WI38 (cell line): Measurements from ENCODE around the gene RTTN.

Experiments used
- H3K4me3 ChIP-seq: 2 replicates; pipeline ENCODE4 v1.5.1; 2011; ENCODE audit warnings: low read depth, mild to moderate bottlenecking, control low read depth, low read length
- CTCF ChIP-seq: IDR thresholded peaks from 2 replicates; pipeline ENCODE4 v1.5.1; 2012; ENCODE audit warnings: low read depth, mild to moderate bottlenecking, control low read depth, low read length

Gene RTTN

GRCh38 chr18:70169747-70170146, 35.7 kb downstream of the RTTN start:
- no peak for TF ChIP-seq CTCF
- no peak overlapping the region for H3K4me3 ChIP-seq

DNA sequence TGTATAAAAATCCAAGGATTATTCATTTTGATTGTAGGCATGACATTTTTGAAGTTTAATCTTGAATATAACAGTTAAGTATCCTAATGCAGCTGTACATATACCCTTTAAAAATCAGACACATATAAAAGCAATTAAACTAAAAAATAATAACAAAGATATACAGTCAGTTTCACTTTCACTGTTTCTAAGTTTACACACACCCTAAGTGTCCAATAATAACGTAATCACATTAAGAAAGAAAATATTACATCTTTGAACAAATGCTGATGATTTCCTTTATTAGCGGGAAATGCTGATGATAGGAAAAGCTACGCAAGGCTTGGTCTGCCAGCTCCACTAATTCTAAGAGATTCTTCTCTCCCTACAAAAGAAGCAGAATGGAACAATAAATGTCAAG, 38.8 kb downstream of the RTTN start:
- no peak for TF ChIP-seq CTCF
- peak overlapping the region; percentile 36 for H3K4me3 ChIP-seq

- TF ChIP-seq CTCF, result no peak
- H3K4me3 ChIP-seq, result no peak overlapping the region
These were observed 39.6 kb downstream of the RTTN start for GRCh38 chr18:70165936-70166335.

DNA sequence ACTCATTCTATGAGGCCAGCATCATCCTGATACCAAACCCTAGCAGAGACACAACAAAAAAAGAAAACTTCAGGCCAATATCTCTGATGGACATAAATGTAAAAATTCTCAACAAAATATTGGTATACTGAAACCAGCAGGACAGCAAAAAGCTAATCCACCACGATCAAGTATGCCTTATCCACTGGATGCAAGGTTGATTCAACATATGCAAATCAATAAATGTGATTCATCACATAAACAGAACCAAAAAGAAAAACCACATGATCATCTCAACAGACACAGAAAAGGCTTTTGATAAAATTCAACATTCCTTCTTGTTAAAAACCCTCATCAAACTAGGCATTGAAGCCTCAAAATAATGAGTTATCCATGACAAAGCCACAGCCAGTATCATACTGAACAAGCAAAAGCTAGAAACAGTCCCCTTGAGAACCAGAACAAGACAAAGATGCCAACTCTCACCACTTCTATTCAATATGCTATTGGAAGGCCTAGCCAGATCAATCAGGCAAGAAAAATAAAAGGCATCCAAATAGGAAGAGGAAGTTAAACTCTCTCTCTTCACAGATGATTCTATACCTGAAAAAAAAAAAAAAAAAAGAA, 45.3 kb downstream of the RTTN start:
- H3K4me3 ChIP-seq, result no peak overlapping the region

GRCh38 chr18:70158992-70159717, 46.3 kb downstream of the RTTN start:
- H3K4me3 ChIP-seq, result no peak overlapping the region
- no peak for TF ChIP-seq CTCF

More for the DNA sequence above, 45.3 kb downstream of the RTTN start:
- no peak for TF ChIP-seq CTCF

GRCh38 chr18:70156886-70157285, 48.6 kb downstream of the RTTN start:
- TF ChIP-seq CTCF, result no peak
- no peak overlapping the region for H3K4me3 ChIP-seq

DNA sequence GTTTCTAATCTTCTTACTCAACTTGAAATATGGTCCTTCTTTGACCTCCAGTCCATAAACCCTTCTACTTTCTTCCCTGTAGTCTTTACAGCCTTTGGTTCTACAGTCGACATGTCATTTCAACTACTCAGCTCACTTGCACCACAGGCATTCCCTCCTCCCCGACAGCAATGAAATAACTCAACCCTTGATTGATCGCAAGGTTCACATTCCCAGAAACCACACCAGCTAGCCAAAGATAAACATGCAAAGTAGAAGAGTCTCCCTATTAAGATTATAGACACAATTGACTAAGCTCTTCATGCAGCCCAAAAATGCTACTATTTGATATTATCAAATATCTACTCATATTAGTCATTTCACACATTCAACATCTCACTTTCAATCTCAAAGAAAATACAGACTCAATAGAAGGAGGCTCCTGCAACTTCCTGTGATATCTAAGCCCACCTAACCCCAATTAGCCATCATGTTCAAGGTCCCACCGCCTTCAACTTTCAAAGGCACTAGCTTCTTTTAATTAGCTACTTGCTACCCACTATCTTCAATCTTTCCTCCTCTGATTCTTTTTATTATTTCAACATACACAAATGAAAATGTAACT, 50.8 kb downstream of the RTTN start:
- H3K4me3 ChIP-seq, result no peak overlapping the region
- no peak for TF ChIP-seq CTCF
